GM18951 (cell line): ENCODE data around the gene CXCR1.
"Not testable (repeated sequence)": the region's sequence is repeated elsewhere in the genome, so short reads cannot be mapped to it uniquely, and the experiment has no call there.

ENCODE experiments used
- POLR2A ChIP-seq: IDR thresholded peaks from 4 replicates; pipeline ENCODE4 v1.6.1; 2011; ENCODE audit warnings: mild to moderate bottlenecking; ENCODE audit not compliant: insufficient read length, insufficient read depth; ENCODE audit errors: extremely low read depth
- in situ Hi-C: fragments of 300-500 bp; cut with MboI; formaldehyde crosslinking; loops from one replicate; pipeline ENCODE4 v1.12.0; 2022; ENCODE audit warnings: low sequenced_read_pairs, mixed read lengths, inconsistent platforms; ENCODE audit not compliant: unreplicated experiment

The CXCR1 gene

GRCh38 chr2:218180467-218181114, 13.8 kb upstream of the CXCR1 start:
- no peak for TF ChIP-seq POLR2A
- in situ Hi-C loops: no loop called here

DNA sequence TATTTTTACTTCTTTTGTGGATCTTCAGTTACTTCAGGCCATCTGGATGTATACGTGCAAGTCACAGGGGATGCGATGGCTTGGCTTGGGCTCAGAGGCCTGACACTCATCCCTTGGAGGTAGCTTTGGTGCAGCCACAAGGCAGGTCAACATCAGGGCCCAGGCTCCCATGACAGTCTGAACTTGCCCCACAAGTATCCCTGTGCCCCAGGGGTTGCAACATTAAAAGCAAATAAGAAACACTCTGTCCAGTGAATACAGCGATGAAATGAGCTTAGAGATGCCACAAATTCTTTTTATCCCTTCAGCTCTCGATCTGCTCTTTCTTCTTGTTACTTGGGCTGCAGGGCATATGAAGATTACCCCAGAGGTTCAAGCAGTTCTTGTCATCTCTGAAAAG, 13.0 kb upstream of the CXCR1 start:
- no peak for TF ChIP-seq POLR2A
- in situ Hi-C loops: no loop called here

- in situ Hi-C loops: no loop called here
- TF ChIP-seq POLR2A: no peak
Measured at GRCh38 chr2:218172845-218173244, 6.1 kb upstream of the CXCR1 start.

- in situ Hi-C loops: not testable (repeated sequence)
Measured at GRCh38 chr2:218171744-218172143, 5.0 kb upstream of the CXCR1 start.

GRCh38 chr2:218169757-218170546, 3.2 kb upstream of the CXCR1 start:
- no peak for TF ChIP-seq POLR2A

DNA sequence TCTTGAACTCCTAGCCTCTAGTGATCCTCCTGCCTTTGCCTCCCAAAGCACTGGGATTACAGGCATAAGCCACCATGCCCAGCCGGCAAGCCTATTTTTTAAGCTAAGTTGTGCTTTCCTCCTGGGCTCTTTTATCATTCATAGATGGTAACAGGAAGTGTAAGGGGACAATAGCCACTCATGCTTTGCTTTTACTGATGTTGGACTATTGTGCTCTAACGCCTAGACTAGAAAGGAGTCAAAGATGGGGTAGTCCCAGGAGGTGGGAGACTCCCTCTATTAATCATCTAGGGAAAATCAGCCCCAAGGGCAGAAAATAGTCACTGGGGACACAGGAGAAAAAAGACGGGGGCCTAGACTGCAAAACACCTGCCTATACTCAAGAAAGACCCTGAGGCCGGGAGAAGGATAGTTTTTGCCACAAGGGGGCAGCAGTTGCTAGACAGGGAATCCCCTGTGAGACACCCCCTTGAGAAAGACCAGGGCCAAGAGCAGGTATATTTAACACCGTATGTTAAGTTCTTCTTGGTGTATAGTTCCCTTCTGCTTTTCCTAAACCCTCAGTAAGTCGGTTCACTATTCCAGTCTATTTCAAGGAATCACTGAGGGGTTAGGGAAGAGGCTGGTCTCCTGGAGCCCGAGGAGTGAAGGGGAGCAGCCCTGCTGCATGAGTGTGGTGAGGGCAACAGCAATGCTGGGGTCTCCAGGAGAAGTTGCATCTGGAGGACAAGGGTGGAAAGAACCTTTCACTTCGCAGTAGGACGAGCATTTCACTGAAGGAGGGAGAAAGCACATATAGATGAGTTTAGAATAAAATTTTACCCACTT, 2.1 kb upstream of the CXCR1 start:
- in situ Hi-C loops: no loop called here

More at GRCh38 chr2:218169757-218170546, 3.2 kb upstream of the CXCR1 start:
- in situ Hi-C loops: no loop called here

GRCh38 chr2:218168016-218168415, 1.3 kb upstream of the CXCR1 start:
- TF ChIP-seq POLR2A: no peak
- in situ Hi-C loops: no loop called here

More for the DNA sequence above, 2.1 kb upstream of the CXCR1 start:
- TF ChIP-seq POLR2A: no peak

DNA sequence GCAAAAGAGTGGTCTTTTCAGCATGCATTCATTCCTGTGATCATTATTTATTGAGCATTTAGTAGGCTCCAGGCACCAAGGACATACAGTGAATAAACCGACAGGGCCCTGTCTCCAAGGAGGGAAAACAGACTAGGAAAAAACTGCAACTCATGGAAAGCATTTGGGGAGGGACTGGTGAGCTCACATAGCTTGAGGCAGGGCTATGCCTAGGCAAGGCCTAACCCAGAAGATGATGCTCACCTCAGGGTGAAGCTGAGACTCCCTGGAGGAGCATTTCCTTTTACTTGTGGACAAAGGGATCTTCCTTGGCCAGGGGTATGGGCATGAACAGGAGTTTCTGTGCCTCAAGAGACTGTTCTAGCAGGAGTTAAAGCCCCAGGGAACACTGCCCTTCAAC, 3.9 kb downstream of the CXCR1 start:
- in situ Hi-C loops: no loop called here
- no peak for TF ChIP-seq POLR2A

DNA sequence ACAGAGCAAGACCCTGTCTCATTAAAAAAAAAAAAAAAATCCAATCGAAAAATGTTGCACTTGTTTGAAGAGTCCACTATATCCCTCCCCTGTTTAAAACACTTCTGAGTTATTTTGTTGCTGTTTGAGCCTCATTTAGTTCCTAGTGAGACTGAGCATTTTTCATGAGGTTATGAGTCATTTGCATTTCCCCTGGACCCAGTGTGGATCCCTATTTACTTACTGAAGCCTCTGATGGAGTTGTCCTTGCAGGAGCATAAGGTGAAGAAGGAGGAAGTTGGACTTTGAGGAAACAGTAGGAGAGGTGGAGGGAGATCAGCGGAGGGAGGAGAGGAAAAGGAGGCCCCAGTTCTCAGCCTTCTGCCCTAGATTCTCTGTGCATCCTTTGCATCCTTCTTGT, 5.1 kb downstream of the CXCR1 start:
- no peak for TF ChIP-seq POLR2A
- in situ Hi-C loops: no loop called here

DNA sequence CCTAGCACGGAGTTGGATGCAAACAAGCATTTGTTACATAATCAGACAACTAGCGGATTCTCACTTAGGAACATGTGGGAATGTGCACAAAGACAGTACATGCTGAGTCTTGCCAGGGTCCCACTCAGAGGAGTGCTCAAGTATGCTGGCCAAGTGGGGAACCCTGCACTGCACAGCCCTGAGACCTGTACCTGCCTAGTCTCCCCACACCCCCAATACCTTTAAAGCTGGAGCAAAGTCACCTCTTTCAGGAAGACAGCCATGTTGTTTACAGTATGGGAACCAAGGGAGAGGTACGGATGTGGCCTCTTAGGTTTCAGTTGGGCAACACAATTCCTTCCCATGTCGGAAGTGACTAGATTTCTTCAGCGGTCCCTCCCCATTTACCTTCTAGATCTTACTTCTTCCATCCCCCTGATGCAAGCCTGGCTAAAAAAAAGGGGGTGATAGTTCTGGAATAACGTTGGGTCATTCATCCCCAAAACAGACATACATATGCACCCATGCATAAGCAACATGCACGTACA, 10.7 kb downstream of the CXCR1 start:
- no peak for TF ChIP-seq POLR2A
- in situ Hi-C loops: no loop called here

DNA sequence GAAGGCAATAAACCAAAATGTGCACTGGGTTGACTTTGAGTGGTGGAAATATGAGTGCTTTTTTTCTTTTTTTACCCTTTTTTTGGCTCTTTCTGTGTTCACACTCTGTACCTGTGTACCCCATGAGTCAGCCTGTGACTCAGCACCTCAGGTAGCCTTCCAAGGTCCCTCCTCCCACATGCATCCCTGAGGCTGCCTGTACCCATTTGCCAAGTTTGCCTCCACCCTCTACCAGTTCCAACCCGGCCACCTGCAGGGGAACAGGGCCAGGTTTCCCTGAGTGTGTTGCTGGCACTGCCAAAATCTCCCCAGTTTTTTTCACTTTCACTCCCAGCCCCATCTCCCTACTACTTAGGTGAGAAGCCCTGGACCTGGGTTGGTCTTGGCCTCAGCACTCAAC, 14.0 kb downstream of the CXCR1 start:
- in situ Hi-C loops: no loop called here
- TF ChIP-seq POLR2A: no peak

- no peak for TF ChIP-seq POLR2A
- in situ Hi-C loops: no loop called here
Measured at GRCh38 chr2:218152172-218152571, 14.6 kb downstream of the CXCR1 start.

DNA sequence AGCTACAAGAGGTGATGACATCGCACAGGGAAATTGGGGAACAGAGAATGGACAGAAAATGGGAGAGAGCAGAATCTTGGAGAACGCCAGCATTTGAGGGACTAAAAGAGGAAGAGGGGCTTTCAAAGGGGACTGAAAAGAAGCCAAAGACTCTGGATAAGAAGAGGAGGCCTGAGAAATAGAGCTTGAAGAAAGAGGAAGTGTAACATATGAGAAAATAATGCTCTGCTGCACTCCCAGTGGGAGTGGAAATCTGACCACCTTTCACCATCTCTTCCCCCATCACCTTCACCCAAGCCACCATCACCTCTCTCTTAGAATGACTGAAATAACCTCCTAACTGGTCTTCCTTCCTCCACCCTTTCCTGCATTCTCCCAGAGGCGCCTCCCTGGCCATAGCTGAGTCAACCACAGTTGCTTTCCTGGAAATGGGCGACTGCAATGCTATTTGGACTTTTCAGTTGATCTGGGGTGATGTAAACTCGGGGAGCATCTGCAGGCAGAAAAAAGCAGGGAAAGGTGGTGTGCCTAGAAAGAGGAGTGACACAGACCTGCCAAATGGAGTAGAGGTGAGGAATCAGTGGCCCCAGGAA, 16.8 kb downstream of the CXCR1 start:
- in situ Hi-C loops: no loop called here
- no peak for TF ChIP-seq POLR2A
